Renal pelvis (tissue), 4 donors: ENCODE measurements around the gene NBEAL1. TPM values are rescaled to one million over a fixed set of nuclear protein-coding genes. Genes with fewer than 3 reads are reported as not detected.
A peak's percentile ranks its signal among the peaks of the same experiment; 100 is the strongest.
"Not testable (repeated sequence)": the region's sequence is repeated elsewhere in the genome, so short reads cannot be mapped to it uniquely, and the experiment has no call there.

Experiments used
- DNase-seq: peaks from one replicate; pipeline ENCODE4 v3.0.0-alpha.2; 2013
- polyA plus RNA-seq, 3 donors: library from polyadenylated mRNA; unstranded; fragments of 120-200 nt; gene quantifications; one replicate each; pipeline ENCODE4 v1.2.1, GENCODE V29; 2013; ENCODE audit not compliant: insufficient read length in 3 of 3

The NBEAL1 gene
- polyA plus RNA-seq, 3 donors: 10.8 to 20.0 (median 14.4) TPM

GRCh38 chr2:203038586-203038985, 23.9 kb downstream of the NBEAL1 start:
- no peak for DNase-seq

- not testable (repeated sequence) for DNase-seq
Observed at GRCh38 chr2:203039211-203039610, 24.5 kb downstream of the NBEAL1 start.

GRCh38 chr2:203040966-203041521, 26.4 kb downstream of the NBEAL1 start:
- no peak for DNase-seq

- DNase-seq: no peak
Observed at GRCh38 chr2:203042178-203042577, 27.5 kb downstream of the NBEAL1 start.

- DNase-seq: no peak
Observed at GRCh38 chr2:203043226-203043625, 28.6 kb downstream of the NBEAL1 start.

DNA sequence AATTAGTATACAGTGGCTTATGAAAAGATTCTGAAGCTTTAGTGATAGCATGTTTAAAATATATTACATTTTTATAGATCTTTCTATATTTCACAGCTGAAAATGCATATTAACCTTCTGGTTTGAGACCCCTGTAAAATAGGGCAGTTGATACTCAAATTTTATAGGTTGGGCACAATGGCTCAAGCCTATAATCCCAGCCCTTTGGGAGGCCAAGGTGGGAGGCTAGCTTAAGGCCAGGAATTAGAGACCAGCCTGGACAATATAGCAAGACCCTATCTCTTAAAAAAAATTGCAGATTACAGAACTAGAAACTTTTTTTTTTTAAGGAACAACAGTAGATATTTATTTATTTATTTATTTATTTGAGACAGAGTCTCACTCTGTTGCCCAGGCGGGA, 31.2 kb downstream of the NBEAL1 start:
- no peak for DNase-seq

DNA sequence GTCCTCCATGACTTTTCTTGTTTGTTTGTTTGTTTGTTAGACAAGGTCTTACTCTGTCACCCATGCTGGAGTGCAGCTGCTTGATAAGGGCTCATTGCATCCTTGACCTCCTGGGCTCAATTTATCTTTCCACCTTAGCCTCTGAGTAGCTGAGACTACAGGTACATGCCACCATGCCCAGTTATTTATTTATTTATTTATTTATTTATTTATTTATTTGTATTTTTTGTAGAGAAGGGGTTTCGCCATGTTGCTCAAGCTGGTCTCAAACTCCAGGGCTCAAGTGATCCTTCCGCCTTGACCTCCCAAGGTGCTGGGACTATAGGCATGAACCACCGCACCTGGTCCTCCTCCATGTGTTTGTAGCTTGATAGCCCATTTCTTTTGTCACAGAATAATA, 37.9 kb downstream of the NBEAL1 start:
- DNase-seq: no peak

GRCh38 chr2:203059567-203060240, 45.0 kb downstream of the NBEAL1 start:
- no peak for DNase-seq

GRCh38 chr2:203061346-203061745, 46.7 kb downstream of the NBEAL1 start:
- DNase-seq: peak; percentile 69

DNA sequence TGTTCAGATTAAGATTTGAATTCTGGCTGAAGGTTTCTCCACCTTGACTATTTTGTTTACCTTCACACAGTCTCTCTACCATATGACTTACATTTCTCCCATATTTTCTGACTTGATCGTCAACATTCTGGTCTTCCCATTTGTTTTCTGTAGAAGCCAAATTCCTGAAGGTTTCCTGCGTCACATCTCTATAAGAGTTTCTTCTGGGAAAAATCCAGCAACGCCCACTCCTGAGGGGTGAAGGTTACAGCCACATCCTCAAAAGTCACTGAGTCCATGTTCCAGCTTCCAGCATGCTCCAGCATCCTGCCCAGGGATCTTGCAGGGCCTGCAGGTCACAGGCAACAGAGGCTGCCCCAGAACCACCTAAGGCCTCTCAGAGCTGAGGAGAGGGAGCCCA, 47.5 kb downstream of the NBEAL1 start:
- DNase-seq: no peak

DNA sequence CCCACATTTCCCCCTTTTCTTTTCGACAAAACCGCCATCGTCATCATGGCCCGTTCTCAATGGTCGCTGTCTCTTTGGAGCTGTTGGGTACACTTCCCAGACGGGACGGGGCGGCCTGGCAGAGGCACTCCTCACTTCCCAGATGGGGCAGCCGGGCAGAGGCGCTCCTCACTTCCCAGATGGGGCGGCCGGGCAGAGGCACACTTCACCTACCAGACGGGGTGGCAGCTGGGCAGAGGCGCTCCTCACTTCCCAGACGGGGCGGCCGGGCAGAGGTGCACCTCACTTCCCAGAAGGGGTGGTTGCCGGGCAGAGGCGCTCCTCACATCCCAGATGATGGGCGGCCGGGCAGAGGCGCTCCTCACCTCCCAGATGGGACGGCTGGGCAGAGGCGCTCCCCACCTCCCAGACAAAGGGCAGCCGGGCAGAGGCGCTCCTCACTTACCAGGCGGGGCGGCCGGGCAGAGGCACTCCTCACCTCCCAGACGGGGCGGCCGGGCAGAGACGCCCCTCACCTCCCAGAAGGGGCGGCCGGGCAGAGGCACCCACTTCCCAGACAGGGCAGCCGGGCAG, 51.9 kb downstream of the NBEAL1 start:
- not testable (repeated sequence) for DNase-seq

GRCh38 chr2:203070701-203071100, 56.0 kb downstream of the NBEAL1 start:
- no peak for DNase-seq

GRCh38 chr2:203071148-203071547, 56.5 kb downstream of the NBEAL1 start:
- DNase-seq: no peak

GRCh38 chr2:203072371-203072770, 57.7 kb downstream of the NBEAL1 start:
- DNase-seq: no peak

DNA sequence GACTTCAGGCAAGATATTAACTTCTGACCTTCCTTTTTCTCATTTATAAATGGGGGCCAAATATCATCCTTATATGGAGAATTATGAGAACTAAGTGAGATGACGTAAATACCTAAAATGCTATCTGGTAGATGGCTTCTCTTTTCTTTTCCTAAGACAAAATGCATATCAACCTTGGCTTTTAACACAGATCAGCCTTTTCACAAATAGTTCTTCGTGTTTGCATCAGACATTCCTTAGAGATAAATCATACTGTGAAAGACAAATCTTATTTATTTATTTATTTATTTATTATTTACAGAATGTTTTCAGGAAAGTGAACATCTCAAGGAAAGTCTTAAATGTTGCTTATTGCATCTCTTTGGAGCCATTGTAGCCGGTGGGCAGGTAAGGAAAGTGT, 62.8 kb downstream of the NBEAL1 start:
- DNase-seq: no peak

DNA sequence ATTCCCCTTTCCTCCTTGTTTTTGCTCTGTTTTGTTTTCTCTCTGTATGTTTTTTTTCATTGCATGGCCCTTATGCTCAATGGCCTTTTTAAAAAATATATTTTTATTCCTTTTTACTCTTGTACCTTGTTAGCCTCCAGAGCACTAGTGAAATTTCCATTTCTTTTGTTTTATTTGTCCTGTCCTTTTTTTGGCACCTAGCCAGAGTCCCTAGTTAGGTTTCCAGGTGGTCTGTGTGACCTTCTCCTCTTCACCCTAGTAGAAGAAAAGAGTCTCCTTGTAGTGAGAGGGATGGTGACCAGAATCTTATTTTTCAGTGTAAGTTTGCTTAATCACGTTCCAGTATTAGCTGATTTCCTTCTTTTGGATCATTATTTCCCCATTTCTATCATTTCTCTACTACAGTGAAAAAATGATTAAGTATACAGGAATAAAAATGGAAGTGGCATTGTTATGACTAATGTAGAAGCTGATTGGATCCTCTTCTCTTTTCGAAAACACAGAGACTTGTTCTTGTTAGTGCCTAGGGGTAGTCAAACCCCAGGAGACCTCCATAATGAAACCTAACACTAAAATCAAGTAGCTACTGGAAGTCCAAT, 65.9 kb downstream of the NBEAL1 start:
- DNase-seq: no peak

- DNase-seq: no peak
Observed at GRCh38 chr2:203083328-203083727, 68.7 kb downstream of the NBEAL1 start.

DNA sequence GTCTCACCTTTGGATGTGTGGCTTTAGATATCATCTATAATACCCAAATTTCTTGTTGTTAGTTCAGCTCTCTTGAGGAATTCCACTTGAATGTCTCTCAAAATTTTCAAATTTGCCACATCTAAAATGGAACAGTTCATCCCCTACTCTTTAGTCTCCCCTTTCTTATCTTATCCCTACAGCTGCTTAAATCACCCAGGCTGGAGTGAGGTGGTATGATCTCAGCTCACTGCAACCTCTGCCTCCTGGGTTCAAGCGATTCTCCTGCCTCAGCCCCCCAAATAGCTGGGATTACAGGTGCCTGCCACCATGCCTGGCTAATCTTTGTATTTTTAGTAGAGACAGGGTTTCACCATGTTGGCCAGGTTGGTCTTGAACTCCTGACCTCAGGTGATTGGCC, 71.7 kb downstream of the NBEAL1 start:
- not testable (repeated sequence) for DNase-seq

DNA sequence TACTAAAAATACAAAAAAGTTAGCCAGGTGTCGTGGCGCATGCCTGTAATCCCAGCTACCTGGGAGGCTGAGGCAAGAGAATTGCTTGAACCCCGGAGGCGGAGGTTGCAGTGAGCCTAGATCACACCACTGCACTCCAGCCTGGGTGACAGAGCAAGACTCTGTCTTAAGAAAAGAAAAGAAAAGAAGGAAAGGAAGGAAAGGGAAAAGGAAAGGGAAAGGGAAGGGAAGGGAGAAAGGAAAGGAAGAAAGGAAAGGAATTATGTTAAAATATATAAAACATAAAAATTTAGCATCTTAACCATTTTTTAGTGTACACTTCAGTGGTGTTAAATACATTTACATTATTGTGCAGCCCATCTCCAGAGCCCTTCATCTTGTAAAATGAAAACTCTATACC, 76.0 kb downstream of the NBEAL1 start:
- not testable (repeated sequence) for DNase-seq

- DNase-seq: no peak
Observed at GRCh38 chr2:203097735-203098134, 83.1 kb downstream of the NBEAL1 start.

GRCh38 chr2:203102357-203102756, 87.7 kb downstream of the NBEAL1 start:
- DNase-seq: not testable (repeated sequence)

GRCh38 chr2:203104273-203104672, 89.6 kb downstream of the NBEAL1 start:
- no peak for DNase-seq

- DNase-seq: no peak
Observed at GRCh38 chr2:203105996-203106395, 91.3 kb downstream of the NBEAL1 start.
